HG03139 (cell line): ENCODE results near the gene MAP3K21.
A peak's percentile ranks its signal among the peaks of the same experiment; 100 is the strongest.

ENCODE experiments used
- ATAC-seq: cut with Tn5 transposase; IDR thresholded peaks from one replicate; pipeline ENCODE4 v1.9.1; 2021; ENCODE audit not compliant: unreplicated experiment

The MAP3K21 gene

GRCh38 chr1:233323718-233324117 lies 3.8 kb upstream of the MAP3K21 start:
- no peak for ATAC-seq

GRCh38 chr1:233326319-233326718 lies 1.2 kb upstream of the MAP3K21 start:
- ATAC-seq, result no peak

- peak; percentile 95 for ATAC-seq
These were observed 493 bp upstream of the MAP3K21 start for GRCh38 chr1:233326811-233327650.

- peak; percentile 26 for ATAC-seq
These were observed 808 bp downstream of the MAP3K21 start for GRCh38 chr1:233328142-233328921.

GRCh38 chr1:233331676-233332519 lies 4.4 kb downstream of the MAP3K21 start:
- no peak for ATAC-seq

- ATAC-seq, result no peak
These were observed 5.6 kb downstream of the MAP3K21 start for GRCh38 chr1:233333086-233333485.

GRCh38 chr1:233334092-233334491 lies 6.6 kb downstream of the MAP3K21 start:
- ATAC-seq, result no peak

- no peak for ATAC-seq
These were observed 9.3 kb downstream of the MAP3K21 start for GRCh38 chr1:233336554-233337456.

- no peak for ATAC-seq
These were observed 10.0 kb downstream of the MAP3K21 start for GRCh38 chr1:233337505-233337904.

GRCh38 chr1:233338102-233338501 lies 10.6 kb downstream of the MAP3K21 start:
- ATAC-seq, result no peak

- no peak for ATAC-seq
These were observed 12.6 kb downstream of the MAP3K21 start for GRCh38 chr1:233340031-233340555.

- ATAC-seq, result no peak
These were observed 13.5 kb downstream of the MAP3K21 start for GRCh38 chr1:233340966-233341516.

- no peak for ATAC-seq
These were observed 14.6 kb downstream of the MAP3K21 start for GRCh38 chr1:233342086-233342485.

GRCh38 chr1:233343262-233343661 lies 15.7 kb downstream of the MAP3K21 start:
- ATAC-seq, result no peak

- ATAC-seq, result no peak
These were observed 19.8 kb downstream of the MAP3K21 start for GRCh38 chr1:233347338-233347737.

GRCh38 chr1:233349137-233349536 lies 21.6 kb downstream of the MAP3K21 start:
- no peak for ATAC-seq

- no peak for ATAC-seq
These were observed 27.5 kb downstream of the MAP3K21 start for GRCh38 chr1:233354983-233355382.

- ATAC-seq, result peak; percentile 72
These were observed 28.5 kb downstream of the MAP3K21 start for GRCh38 chr1:233355841-233356704.

GRCh38 chr1:233356705-233356987 lies 29.1 kb downstream of the MAP3K21 start:
- peak; percentile 14 for ATAC-seq
